Sigmoid colon (tissue), 3 donors: ENCODE results near the gene SELENOK.

Experiments
- CTCF ChIP-seq, 4 experiments: fragments of 450-650 bp in 3 of 4; fragments of 200-600 bp in 1 of 4; IDR thresholded peaks; one replicate each; pipeline ENCODE4 v1.5.1; 2016 to 2019; ENCODE audit warnings: antibody characterized with exemption in 4 of 4, mild to moderate bottlenecking in 3 of 4, moderate library complexity in 2 of 4
- POLR2A ChIP-seq, 2 donors: fragments of 450-650 bp; IDR thresholded peaks; one replicate each; pipeline ENCODE4 v1.6.1; 2016; ENCODE audit warnings: antibody characterized with exemption in 2 of 2, mild to moderate bottlenecking in 2 of 2, moderate library complexity in 2 of 2

GRCh38 chr3:53850895-53851294, 40.8 kb downstream of the SELENOK start:
- TF ChIP-seq CTCF (IDR thresholded peaks at IDR 0.05) (no peak), POLR2A (IDR thresholded peaks at IDR 0.05) (no peak)
